Measurements from ENCODE around the gene OPN1LW. TPM values are rescaled to one million over a fixed set of nuclear protein-coding genes. Genes with fewer than 3 reads are reported as not detected.
"Not testable (repeated sequence)": the region's sequence is repeated elsewhere in the genome, so short reads cannot be mapped to it uniquely, and the experiment has no call there.

The OPN1LW gene
- not detected for polyA plus RNA-seq (ENCODE audit: insufficient read length in 3 of 3)
- long read RNA-seq, donor 1 = 0 reads
- long read RNA-seq, donor 2 = 0 reads
- long read RNA-seq, donor 3 = 0 reads
- long read RNA-seq, donor 4 = 0 reads
- long read RNA-seq, donor 5 = 0 reads
- long read RNA-seq, donor 6 = 0 reads
- long read RNA-seq, donor 7 = 0 reads
- long read RNA-seq, donor 8 = 0 reads
- long read RNA-seq, donor 9 = 0 reads
- long read RNA-seq, donor 10 = 0 reads
- long read RNA-seq, donor 11 = 0 reads
- long read RNA-seq, donor 12 = 0 reads
- long read RNA-seq, donor 13 = 0 reads
- long read RNA-seq, donor 14 = 0 reads
- long read RNA-seq, donor 15 = 0 reads
- long read RNA-seq, donor 16 = 0 reads

DNA sequence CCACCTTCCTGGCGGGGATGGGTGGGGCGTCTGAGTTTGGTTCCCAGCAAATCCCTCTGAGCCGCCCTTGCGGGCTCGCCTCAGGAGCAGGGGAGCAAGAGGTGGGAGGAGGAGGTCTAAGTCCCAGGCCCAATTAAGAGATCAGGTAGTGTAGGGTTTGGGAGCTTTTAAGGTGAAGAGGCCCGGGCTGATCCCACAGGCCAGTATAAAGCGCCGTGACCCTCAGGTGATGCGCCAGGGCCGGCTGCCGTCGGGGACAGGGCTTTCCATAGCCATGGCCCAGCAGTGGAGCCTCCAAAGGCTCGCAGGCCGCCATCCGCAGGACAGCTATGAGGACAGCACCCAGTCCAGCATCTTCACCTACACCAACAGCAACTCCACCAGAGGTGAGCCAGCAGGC, at the start of gene OPN1LW:
Gene OPN1LW (plus strand): TSS at position 234 of the 400 bp plus-strand sequence. CDS start 41 bp downstream, at position 275.
- not testable (repeated sequence) for DNase-seq

DNA sequence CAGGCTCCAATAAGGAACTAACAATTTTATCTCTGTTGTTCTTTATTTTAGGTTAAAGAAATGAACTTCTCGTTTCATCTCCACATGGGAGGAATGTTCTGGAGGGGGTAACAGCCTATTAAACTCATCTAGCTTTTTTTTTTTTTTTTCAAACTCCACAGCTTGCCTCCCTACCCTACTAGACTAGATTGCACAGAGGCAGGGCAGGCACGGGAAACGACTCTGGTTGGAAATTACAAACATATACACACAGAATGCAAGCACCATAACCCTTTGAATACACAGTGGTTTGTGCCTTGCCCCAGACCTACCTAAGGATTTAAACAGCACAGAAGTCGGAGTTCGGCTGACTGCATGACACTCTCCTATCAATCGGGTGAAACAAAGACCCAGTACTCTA, 49.2 kb upstream of the OPN1LW start:
- no peak for DNase-seq

DNA sequence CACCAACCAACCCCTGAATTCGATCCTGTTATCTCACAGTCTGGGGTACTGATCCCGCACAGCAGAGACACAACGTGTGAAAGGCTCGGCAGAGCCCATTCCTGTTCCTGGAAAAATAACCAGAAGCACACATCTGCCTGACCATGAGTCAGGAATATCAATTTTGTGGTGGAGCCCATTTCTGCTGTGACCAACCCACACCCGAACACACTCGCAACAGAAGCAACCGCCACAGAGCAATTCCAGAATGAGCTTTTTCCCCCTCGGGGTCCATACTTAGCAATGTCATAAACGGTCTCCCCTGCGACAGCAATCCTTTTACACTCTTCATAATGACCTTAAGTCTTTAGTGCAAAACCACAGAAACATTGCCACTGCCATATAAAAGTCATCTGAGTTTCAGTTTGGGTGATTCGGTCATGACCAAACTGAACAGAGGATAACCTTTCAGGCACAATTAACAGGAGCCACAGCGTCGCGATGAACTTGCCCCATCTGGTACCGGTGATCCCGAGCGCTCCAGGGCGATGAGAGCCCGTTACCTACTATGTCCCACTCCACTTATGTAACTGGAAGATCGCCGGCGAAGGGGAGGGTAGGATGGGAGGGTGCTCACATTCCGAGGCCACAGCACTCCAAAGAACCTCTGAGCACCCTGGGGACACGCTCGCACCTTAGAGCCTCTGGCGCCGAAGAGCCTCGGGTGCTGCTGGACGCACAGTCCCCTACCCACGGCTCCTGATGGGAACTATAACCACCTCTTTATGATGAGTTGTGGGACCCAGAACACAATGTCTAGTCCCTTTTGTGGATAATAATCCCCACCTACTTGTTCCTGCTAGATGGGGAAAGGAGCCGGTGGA, 47.7 kb upstream of the OPN1LW start:
- no peak for DNase-seq

DNA sequence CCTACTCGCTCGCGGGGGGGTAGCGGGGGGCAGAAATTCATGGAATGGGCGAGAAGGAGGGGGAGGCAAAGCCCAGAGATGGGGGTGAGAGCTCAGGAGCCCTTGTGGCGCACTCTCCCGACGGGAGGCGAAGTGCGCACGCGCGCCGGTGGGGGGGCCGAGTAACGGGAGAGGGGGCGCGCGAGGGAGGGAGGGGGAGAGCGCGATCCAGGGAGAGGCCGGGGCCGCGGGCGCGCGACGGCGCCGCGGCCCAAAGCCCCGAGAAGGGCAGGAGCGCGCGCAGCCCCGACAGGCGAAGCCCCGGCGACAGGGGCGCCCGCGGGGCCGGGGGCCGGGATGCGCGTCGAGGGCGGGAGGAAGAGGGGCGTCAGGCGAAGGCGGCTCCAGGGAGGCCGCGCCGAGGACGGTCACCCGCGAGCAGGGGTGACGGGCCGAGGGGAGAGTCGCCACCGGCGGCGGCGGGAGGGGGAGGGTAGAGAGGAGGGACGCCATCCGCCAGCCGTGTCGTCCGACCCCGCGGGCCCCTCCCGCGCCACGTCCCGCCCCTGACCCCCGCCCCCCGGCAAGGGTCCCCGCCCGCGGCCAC, 46.9 kb upstream of the OPN1LW start:
- peak; percentile 77 for DNase-seq

DNA sequence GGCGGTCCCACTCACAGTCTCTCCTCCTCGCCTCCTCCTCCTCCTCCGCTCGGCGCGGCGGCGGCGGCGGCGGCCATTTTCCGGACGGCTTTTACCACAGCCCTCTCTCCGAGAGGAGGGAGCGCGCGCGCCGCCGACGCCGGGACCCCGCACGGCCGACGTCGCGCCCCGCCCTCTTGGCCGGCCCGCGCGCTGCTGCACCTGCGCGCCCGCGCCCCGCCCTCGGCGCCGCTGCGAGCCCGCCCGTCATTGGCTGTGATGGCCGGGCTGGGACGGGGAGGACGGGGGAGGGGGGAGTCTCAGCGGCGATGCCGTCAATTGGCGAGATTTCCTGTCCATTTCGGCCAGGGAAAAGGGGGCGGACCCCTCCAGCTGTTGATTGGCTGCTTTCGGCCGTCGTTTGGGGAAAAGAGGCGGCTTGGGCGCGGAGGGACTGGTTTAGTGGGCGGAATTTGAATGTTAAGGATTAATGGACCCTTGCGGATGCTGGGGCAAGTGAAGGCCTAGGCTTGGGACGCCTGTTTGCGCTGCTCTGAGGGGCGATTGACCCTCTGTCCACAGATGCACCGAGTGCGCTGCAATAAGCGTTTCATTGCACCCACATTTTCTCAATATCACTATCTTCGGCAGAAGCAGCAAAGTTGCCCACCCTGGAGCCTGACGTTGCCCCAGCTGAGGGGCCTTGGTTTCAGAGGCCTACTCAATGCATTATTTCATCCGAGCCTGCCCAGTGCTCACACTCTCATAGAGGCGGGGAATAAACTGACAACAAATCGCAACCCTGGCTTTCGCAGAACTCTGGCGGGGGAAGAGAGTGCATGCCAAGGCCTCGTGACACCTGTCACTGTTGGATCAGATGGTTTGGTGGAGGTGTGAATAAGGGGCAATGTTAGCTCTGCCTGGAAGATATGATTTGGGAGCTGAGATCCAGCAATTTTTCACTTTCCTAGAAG, 46.2 kb upstream of the OPN1LW start, which contains the start of gene MECP2:
Gene MECP2 (minus strand): TSS at position 129 of the 953 bp plus-strand sequence.
- peak; percentile 92 for DNase-seq

DNA sequence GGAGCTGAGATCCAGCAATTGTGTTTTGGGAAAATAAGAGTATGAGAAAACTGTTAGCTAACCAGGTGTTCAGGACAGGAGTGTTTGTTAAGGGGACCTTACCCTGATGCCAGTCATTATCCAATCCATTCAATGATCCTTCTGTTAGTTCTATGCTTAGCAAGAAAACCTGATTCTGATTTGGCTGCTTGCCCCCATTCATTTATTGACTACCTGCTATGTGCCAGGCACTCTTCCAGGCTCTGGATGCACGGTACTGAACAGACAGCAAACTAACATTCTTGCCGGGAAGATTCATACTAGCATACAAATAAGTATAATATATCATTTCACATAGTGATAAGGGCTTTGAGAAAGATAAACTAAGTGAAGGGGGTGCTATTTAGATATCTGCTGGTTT, 45.5 kb upstream of the OPN1LW start:
- DNase-seq = no peak

DNA sequence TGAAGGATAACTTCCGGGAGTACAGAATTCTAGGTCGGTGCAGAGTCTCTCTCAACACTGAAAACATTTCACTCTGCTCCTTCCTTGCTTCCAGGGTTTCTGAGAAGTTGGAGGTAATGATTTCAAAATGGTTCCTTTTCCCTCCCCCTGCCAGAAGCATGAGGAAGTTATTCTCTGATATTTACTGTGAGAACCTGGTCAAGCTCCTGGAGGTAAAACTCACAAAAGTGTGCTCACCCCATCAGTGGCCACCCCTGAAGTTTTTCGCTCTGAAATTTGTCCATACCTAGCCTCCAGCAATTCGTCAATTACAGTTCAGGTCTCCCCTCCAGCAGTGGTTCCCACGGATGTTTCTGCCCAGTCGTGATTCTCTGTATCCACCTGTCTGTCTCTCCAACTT, 30.3 kb upstream of the OPN1LW start:
- no peak for DNase-seq

DNA sequence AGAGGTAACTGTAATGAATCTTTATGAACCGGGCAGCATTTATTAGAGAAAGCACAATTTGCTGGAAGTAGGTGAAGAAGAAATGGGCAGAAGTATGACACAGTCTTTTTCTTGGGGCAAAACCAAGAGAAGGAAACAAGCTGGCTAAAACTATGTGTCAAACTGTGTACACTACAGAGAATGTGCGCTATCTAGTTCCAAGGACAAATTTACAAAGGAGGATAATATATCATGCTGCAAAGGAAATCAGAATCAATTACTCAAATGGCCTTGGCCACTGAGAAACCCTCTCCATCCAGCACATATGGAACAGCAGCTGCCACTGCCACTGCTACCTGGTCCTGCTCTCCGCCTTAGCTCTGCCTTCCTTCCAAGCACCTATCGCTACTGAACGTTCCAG, 29.4 kb upstream of the OPN1LW start:
- DNase-seq = no peak

DNA sequence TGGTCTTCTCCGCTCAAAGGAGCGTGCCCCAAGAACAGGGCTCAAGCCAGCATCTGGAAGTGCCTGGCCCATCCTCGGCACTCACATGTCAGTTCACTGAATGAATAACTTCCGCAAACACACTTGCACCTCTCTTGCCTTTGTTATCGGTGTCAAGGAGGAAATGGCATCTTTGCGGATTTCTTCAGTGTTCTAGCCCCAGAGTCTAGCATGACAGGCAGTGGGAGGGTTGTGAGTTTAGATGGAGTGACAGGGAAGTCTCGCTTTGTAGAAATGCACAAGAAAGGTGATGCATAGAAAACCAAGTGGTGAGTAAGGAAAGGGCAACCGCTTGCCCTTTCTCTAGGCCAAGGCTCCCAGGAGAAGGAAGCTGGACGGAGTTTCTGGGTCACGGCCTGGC, 29.0 kb upstream of the OPN1LW start:
- no peak for DNase-seq

DNA sequence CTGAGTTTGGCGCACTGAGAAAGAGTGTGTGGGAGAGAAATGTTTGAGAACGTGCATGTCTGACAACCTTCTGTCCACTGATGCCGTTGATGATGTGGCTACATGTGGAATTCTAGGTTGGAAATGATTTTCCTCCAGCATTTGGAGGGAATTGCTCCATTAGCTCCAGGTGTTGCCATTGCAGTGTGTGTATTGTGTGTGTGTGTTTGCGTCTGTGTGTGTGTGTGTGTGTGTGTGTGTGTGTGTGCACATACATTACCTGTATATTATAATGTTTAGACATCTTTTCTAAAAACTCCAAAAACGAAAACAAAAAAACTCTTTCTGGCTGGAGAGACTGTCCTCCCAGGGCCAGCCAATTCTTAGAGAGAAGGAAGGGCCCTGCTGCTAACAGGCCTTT, 28.3 kb upstream of the OPN1LW start:
- no peak for DNase-seq

DNA sequence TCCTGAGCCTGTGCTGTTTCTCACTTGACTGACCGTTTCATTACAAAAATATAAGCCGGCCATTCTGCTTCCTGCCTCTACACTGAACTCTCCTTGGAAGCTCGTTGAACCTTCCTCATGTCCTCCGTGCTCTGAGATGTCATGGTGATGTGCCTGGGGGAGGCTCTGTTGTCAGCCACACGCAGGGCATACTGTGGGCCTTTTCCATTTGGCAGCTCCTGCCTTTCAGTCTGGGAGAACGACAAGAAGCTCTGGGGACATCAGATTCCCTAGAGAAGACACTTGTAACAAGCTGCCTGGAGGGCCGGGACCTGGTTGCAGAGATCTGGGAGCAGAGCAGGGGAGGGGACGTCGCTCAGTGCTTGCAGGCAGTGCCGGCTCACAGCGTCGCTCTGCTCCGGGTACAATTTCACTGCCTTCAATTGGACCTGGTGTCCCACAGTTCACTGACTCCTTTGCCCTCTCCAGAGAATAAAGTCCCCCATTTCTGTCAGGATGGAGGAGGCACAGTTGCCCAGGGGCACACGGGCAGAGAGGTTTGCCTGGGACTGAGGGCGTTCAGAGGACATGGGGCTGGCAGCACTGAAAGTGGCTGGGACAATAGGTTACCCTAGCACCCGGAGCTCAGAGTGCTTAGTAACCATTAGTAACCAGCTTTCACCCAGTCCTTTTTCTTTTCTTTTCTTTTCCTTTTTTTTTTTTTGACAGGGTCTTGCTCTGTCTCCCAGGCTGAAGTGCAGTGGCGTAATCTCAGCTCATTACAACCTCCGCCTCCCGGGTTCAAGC, 27.4 kb upstream of the OPN1LW start:
- no peak for DNase-seq

DNA sequence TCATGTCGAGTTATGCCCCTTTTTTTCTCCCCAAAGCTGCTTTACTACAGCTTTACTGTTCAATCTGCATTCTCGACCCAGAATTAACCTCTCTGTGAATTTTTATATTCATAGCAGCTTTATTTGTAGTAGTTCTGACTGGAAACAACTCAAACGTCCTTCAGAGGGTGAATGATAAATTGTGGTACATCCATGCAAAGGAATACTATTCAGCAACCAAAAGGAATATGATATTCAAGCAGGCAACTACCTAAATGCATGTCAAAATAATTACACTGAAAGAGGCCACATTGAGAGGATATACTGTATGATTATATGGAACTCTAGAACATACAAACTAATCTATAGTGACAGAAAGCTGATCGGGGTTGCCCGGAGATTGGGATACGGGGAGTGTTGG, 26.5 kb upstream of the OPN1LW start:
- DNase-seq = no peak

DNA sequence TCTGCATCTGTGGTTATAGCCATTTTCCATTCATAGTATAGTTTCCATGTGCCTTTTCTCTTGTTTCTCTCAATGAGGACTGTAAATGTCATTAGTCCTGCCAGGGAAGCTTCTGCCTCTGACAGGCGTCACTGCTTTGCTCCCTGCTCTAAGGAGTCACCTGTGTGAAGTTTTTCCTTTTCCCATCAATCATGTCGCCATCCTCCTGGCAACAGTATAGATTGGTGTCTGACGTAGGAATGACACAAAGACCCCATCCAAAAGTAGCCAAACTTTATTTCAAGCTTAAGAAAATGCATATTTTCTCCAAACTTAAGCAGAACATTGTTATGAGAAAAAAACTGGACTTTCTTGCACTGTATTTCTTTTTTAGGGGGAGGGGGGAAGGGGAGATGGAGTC, 23.5 kb upstream of the OPN1LW start:
- DNase-seq = no peak

DNA sequence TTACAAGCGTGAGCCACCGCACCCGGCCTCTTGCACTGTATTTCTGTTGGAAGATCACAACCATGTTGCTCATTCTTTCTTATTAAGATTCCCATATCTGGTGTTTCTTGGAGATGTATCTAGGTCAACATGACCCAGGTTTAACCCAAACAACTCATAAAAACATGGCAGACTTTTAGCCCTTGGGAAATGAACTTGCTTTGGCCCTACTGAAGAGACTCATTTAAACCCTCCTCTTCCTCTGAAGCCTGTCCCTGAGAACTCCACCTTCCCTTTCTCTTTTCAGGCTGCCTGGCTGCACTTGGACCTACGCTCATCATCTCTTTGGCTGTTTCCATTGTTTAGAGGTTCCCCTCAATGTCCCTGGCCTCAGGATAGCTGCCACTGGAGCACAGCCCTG, 22.8 kb upstream of the OPN1LW start:
- no peak for DNase-seq

DNA sequence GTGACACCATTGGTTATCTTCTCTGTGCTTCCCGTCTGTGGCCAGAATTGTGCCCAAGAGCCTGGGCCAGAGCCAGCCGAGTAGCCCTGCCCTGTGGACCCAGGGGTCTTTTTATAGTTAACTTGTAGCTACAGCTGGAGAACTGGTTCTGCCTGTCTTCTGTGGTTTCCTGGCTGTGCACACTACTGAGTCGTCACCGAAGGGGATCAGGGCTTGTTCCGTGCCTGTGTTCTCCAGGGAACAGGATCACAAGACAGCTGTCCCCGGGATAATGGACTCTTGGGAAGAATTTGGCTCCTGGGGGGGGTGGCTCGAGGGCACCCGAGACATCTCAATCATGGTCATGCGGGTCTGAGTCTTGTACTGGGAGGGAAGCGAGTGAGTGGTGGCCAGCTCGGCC, 22.1 kb upstream of the OPN1LW start:
- no peak for DNase-seq

DNA sequence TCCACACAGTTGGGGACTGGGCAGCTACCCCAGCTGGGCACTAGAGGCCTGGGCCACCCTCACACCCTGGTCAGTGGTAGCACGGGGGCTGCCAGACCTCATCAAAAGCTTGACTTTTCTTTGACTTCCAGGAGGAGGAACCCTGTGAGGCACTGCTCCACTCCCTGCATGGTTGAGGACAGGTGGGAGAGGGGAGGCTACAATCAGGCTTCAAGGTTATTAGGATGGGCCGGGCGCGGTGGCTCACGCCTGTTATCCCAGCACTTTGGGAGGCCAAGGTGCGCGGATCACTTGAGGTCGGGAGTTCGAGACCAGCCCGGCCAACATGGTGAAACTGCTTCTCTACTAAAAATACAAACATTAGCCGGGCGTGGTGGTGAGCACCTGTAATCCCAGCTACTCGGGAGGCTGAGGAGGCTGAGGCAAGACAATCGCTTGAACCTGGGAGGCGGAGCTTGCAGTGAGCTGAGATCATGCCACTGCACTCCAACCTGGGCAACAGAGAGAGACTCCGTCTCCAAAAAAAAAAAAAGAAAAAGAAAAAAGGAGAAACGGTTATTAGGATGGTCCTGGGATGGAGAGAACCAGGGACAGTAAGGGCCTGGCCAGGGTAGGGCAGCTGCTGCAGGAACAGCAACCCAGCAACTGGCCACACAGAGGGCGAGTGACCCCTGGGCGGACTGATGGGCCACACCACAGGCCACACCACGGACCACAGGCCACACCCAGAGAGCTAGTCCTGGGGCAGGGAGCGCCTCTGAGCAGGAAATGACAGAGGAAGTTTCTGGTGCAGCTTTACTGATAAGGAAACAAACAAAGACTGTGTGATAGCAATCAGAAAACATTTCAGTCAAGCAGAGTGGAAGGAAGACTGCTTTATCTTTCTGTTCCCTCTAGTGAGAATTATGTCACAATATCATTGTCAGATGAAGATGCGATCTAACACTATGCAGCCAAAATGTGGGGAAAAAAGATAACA, 20.5 kb upstream of the OPN1LW start:
- DNase-seq = no peak

DNA sequence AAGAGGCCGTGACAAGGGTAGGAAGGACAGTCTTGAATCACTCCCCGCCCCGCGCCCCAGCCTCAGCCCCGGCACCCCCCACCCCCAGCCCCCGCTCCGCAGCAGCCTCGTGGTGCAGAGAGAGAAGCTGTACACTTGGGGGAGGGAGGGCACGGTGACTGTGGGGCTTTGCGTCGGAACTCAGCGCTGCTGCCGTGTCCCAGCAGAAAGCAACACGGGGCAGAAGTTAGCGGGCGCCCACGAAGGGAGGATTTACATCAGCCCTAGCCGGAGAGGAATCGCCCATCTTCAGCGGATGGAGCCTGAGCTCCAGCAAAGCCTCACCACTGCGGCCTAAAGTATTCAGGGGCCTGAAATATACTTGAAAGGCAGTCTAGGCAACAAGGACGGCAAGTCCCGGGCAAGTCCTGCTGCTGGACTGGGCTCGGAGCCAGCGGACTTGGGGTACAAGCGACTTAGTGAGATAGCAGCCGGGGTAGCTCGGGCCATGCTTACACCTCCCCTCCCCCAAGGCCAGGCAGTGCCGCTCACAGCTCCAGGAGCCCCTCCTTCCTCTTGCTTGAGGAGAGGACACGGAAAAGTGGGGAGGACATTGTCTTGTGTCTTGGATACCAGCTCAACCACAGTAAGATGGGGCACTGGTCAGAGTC, 18.5 kb upstream of the OPN1LW start:
- DNase-seq = no peak

DNA sequence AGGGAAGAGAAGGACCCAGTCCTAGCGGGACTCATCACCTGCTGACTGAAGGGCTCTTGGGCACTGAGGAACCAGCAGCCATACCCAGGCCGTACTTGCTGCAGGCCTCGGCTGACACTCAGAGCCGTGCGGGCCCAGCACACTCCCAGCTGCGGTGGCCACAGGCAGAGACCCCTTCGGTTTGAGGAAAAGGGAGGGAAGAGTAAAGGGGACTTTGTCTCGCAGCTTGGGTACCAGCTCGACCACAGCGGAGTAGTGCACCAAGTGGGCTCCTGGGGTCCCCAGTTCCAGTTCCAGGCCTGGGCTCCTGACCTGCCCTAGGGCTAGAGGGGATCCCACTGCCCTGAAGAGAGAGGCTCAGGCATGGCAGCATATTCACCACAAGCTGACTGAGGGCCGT, 17.9 kb upstream of the OPN1LW start:
- DNase-seq = no peak

DNA sequence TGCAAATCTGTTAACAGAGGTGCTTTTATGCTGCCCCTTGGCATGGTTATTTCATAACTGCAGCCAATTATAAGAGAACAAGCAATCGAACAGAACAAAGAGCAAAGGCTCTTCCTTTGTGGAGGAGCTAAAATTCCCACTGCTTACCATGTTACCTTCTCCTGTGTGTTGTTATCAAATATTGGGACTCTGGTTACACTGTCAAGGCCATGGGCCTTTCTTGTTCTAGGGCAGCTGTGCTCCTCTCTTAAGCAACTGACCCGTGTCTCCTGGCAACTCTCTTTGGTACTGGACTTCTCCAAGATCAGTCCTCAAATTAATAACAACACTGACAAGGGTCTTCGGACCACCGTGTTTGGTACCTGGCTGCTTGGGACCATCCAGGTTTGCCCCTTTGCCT, 12.1 kb upstream of the OPN1LW start:
- no peak for DNase-seq
